Lung (tissue), 16 donors: ENCODE measurements around the gene PLA2G15. TPM values are rescaled to one million over a fixed set of nuclear protein-coding genes. Genes with fewer than 3 reads are reported as not detected.
A peak's percentile ranks its signal among the peaks of the same experiment; 100 is the strongest.

ENCODE experiments used
- ATAC-seq: fragments of 200-7000 bp; cut with Tn5 transposase; one replicate; pipeline ENCODE4 v1.9.1; 2020; ENCODE audit warnings: moderate number of reproducible peaks; ENCODE audit not compliant: insufficient read depth, low FRiP score
- DNase-seq, 3 donors: peaks; one replicate each; pipeline ENCODE4 v3.0.0-alpha.2; 2013 to 2017
- H3K27ac ChIP-seq, 2 donors: one replicate each; pipeline ENCODE4 v1.5.1; 2013; ENCODE audit warnings: mild to moderate bottlenecking in 2 of 2, moderate library complexity in 2 of 2, control low read depth in 1 of 2, inconsistent platforms in 1 of 2, low read depth in 1 of 2, low read length in 1 of 2
- H3K27me3 ChIP-seq, 3 donors: one replicate each; pipeline ENCODE4 v1.5.1; 2013; ENCODE audit warnings: low read length in 2 of 3; ENCODE audit not compliant: control insufficient read depth in 3 of 3, insufficient read depth in 3 of 3
- H3K36me3 ChIP-seq, 4 donors: one replicate each; pipeline ENCODE4 v1.5.1; 2013; ENCODE audit warnings: low read length in 4 of 4, mild to moderate bottlenecking in 1 of 4, moderate library complexity in 1 of 4; ENCODE audit not compliant: control insufficient read depth in 4 of 4, insufficient read depth in 4 of 4
- H3K4me1 ChIP-seq, 5 donors: one replicate each; pipeline ENCODE4 v1.5.1; 2013; ENCODE audit warnings: low read length in 5 of 5, mild to moderate bottlenecking in 2 of 5, moderate library complexity in 1 of 5; ENCODE audit not compliant: control insufficient read depth in 5 of 5, insufficient read depth in 5 of 5
- H3K4me3 ChIP-seq: one replicate; pipeline ENCODE4 v1.5.1; 2013; ENCODE audit warnings: mild to moderate bottlenecking, control low read depth, moderate library complexity
- H3K9ac ChIP-seq, 2 donors: one replicate each; pipeline ENCODE4 v1.5.1; 2013; ENCODE audit warnings: low read length in 2 of 2, control low read depth in 1 of 2; ENCODE audit not compliant: insufficient read depth in 1 of 2
- H3K9me3 ChIP-seq, 4 donors: one replicate each; pipeline ENCODE4 v1.5.1; 2013; ENCODE audit warnings: low read length in 3 of 4, mild to moderate bottlenecking in 1 of 4, moderate library complexity in 1 of 4; ENCODE audit not compliant: control insufficient read depth in 4 of 4, insufficient read depth in 3 of 4
- WGBS, 2 donors: extraction: QIAGEN DNeasy Blood & Tissue Kit; methylation state at CpG; one replicate each; pipeline ENCODE4 v1.1.7; 2013; 5-methylcytosine and 5-hydroxymethylcytosine counted together
- long read RNA-seq, 5 donors: transcript quantifications; one replicate each; lab custom pipeline, GENCODE V29; 2026
- polyA plus RNA-seq, 2 donors: library from polyadenylated mRNA; stranded (reverse); fragments of 200-250 nt; gene quantifications; one replicate each; pipeline ENCODE4 v1.2.1, GENCODE V29; 2013
- total RNA-seq, 2 donors: library from RNA; depleted of rRNA in 1 of 2; stranded (reverse); fragments of >200 nt in 1 of 2; gene quantifications; one replicate each; pipeline ENCODE4 v1.2.1, GENCODE V29; 2014 to 2021
- TF ChIP-seq, protein P1 (sequence below): IDR thresholded peaks from 2 replicates; pipeline ENCODE4 v1.5.1; 2012; ENCODE audit warnings: mild to moderate bottlenecking; ENCODE audit errors: control extremely low read depth, extremely low read depth
- donor health status: control.
- donor health status: control.
- donor health status: Bipolar disorder and iron deficiency.
- donor health status: healthy.
- donor health status: DM: yes; HTN: yes; CAD: no.

Gene PLA2G15
- 10 to 100 TPM; 15.6 to 42.4 TPM for total RNA-seq
- 10 to 100 TPM; 11.0 to 23.7 TPM for polyA plus RNA-seq
- long read RNA-seq, donor 1, partial matches to known transcripts, result 0 of 3 reads
- long read RNA-seq, donor 1, other reads (novel, unspliced or antisense), result 0 of 3 reads
- long read RNA-seq, donor 2, partial matches to known transcripts, result 0 of 2 reads
- long read RNA-seq, donor 2, other reads (novel, unspliced or antisense), result 0 of 2 reads
- long read RNA-seq, donor 3, partial matches to known transcripts, result 0 of 3 reads
- long read RNA-seq, donor 3, other reads (novel, unspliced or antisense), result 0 of 3 reads
- long read RNA-seq, donor 4, partial matches to known transcripts, result 0 of 3 reads
- long read RNA-seq, donor 4, other reads (novel, unspliced or antisense), result 0 of 3 reads
- long read RNA-seq, donor 5, partial matches to known transcripts, result 5 of 11 reads
- long read RNA-seq, donor 5, other reads (novel, unspliced or antisense), result 0 of 11 reads

GRCh38 chr16:68244903-68245853 is at the start of gene PLA2G15:
TSS of gene PLA2G15 (plus strand) at chr16:68245373. CDS start at chr16:68245427, 54 bp downstream.
- TF ChIP-seq, protein P1, sequence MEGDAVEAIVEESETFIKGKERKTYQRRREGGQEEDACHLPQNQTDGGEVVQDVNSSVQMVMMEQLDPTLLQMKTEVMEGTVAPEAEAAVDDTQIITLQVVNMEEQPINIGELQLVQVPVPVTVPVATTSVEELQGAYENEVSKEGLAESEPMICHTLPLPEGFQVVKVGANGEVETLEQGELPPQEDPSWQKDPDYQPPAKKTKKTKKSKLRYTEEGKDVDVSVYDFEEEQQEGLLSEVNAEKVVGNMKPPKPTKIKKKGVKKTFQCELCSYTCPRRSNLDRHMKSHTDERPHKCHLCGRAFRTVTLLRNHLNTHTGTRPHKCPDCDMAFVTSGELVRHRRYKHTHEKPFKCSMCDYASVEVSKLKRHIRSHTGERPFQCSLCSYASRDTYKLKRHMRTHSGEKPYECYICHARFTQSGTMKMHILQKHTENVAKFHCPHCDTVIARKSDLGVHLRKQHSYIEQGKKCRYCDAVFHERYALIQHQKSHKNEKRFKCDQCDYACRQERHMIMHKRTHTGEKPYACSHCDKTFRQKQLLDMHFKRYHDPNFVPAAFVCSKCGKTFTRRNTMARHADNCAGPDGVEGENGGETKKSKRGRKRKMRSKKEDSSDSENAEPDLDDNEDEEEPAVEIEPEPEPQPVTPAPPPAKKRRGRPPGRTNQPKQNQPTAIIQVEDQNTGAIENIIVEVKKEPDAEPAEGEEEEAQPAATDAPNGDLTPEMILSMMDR, result no peak
- WGBS, 2 donors, result 1 to 2% methylated on average over 70 to 75 of the region's 75 CpGs

DNA sequence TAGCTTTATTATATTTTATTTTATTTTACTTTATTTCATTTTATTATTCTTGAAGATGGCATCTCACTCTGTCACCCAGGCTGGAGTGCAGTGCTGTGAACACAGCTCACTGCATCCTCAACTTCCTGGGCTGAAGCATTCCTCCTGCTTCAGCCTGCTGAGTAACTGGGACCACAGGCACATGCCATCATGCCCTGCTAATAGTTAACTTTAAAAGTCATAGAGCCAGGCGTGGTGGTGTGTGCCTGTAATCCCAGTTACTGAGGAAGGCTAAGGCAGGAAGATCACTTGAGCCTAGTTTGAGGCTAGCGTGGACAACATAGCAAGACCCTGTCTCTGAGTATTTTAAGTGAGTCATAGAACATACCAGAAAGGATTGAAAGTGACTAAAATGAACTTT is 47.9 kb upstream of the PLA2G15 start:
- Histone ChIP-seq H3K4me3 (no peak overlapping the region), H3K36me3 (peaks cover 0 to 12% (median 7%) of the 10 kb centered on the region in 4 donors), H3K9me3 (no peaks in the 10 kb centered on the region), H3K9ac (no peak overlapping the region), H3K4me1 (peaks cover 0 to 3% (median 0%) of the 10 kb centered on the region in 5 donors), H3K27ac (no peak overlapping the region), H3K27me3 (no peaks in the 10 kb centered on the region)
- DNase-seq, result no peak
- WGBS, 2 donors, result 97 to 98% methylated on average over 2 of the region's 2 CpGs
- TF ChIP-seq, protein P1, result no peak
- ATAC-seq, result no peak

More at GRCh38 chr16:68244903-68245853, at the start of gene PLA2G15:
- Histone ChIP-seq H3K9me3 (peaks cover 0 to 2% (median 0%) of the 10 kb centered on the region in 4 donors), H3K4me1 (peaks cover 3 to 17% (median 10%) of the 10 kb centered on the region in 5 donors), H3K9ac (peak within 1 kb of the TSS; percentile 25 to 71), H3K4me3 (peak within 1 kb of the TSS; percentile 88), H3K27ac (peak within 1 kb of the TSS; percentile 85 to 87), H3K27me3 (no peaks in the 10 kb centered on the region), H3K36me3 (peaks cover 0 to 11% (median 0%) of the 10 kb centered on the region in 4 donors)
- DNase-seq (peak; percentile 92 to 97 (median 96)), ATAC-seq (peak; percentile 98)

GRCh38 chr16:68200088-68200783 is 44.9 kb upstream of the PLA2G15 start:
- DNase-seq, result no peak
- ATAC-seq, result no peak
- Histone ChIP-seq H3K27ac (no peak overlapping the region), H3K9me3 (no peaks in the 10 kb centered on the region), H3K27me3 (no peaks in the 10 kb centered on the region), H3K9ac (no peak overlapping the region), H3K4me1 (peaks cover 0 to 3% (median 0%) of the 10 kb centered on the region in 5 donors), H3K36me3 (peaks cover 0 to 11% (median 2%) of the 10 kb centered on the region in 4 donors), H3K4me3 (no peak overlapping the region)
- TF ChIP-seq, protein P1, result no peak
- WGBS, 2 donors, result 55 to 71% methylated on average over 3 of the region's 3 CpGs
